HepG2 (cell line): ENCODE measurements around the gene PLCG2. TPM values are rescaled to one million over a fixed set of nuclear protein-coding genes. Genes with fewer than 3 reads are reported as not detected.

Experiments used
- ATAC-seq: fragments of 200-7000 bp; cut with Tn5 transposase; 3 replicates; pipeline ENCODE4 v1.9.1; 2020; ENCODE audit warnings: mild to moderate bottlenecking, moderate library complexity
- BruUV-seq: library from RNA; stranded (reverse); fragments of 400-500 nt; replicated peaks from 2 replicates; lab custom pipeline; 2021; lab: Mats Ljungman, UMichigan
- CTCF ChIA-PET: fragments of 300-600 bp; formaldehyde crosslinking; extraction: SDS; loops from one replicate; lab custom pipeline; 2021; ENCODE audit warnings: low total read pairs, inconsistent platforms, low intra/inter-chr PET ratio; lab: Yijun Ruan, JAX
- POLR2A ChIA-PET: fragments of 350-600 bp; sonication (Branson Sonifier 250); formaldehyde crosslinking; loops from one replicate; lab custom pipeline; 2020; ENCODE audit warnings: antibody characterized with exemption, inconsistent platforms; lab: Yijun Ruan, JAX
- DNase-seq: peaks from one replicate; pipeline ENCODE4 v3.0.0-alpha.2; 2015; ENCODE audit warnings: low spot score
- FAIRE-seq: peaks from 3 replicates; lab custom pipeline; 2011; peaks lifted over from hg19 to GRCh38; lab: Jason Lieb, UNC
- H2AFZ ChIP-seq: one replicate; pipeline ENCODE4 v1.6.1; 2011; ENCODE audit warnings: low read length, inconsistent platforms
- H3K27ac ChIP-seq: fragments of 300-600 bp; 3 replicates; pipeline ENCODE4 v1.8.0; 2011; ENCODE audit warnings: mixed run types, mild to moderate bottlenecking, mixed read lengths, low read length, inconsistent platforms; ENCODE audit not compliant: insufficient read depth; ENCODE audit errors: extremely low read length
- H3K27me3 ChIP-seq, 2 experiments: fragments of 200-600 bp in 1 of 2; 2 replicates in 1 of 2; 3 replicates in 1 of 2; pipeline versions ENCODE4 v1.6.0 to v1.8.0; 2011; ENCODE audit warnings: low read length in 2 of 2, mild to moderate bottlenecking in 2 of 2, moderate library complexity in 2 of 2, inconsistent platforms in 1 of 2; ENCODE audit not compliant: insufficient read depth in 2 of 2, control insufficient read depth in 1 of 2
- H3K36me3 ChIP-seq, 2 experiments: fragments of 200-600 bp in 1 of 2; replicated peaks in 1 of 2; 2 replicates in 1 of 2; 3 replicates in 1 of 2; pipeline versions ENCODE4 v1.5.1 to v1.8.0; 2011; ENCODE audit warnings: low read length in 2 of 2, inconsistent platforms in 1 of 2; ENCODE audit not compliant: insufficient read depth in 2 of 2, control insufficient read depth in 1 of 2
- H3K4me1 ChIP-seq: 2 replicates; pipeline ENCODE4 v1.5.1; 2012; ENCODE audit warnings: low read length, inconsistent platforms; ENCODE audit not compliant: insufficient read depth
- H3K4me2 ChIP-seq: 2 replicates; pipeline ENCODE4 v1.6.0; 2011; ENCODE audit warnings: low read depth, low read length, inconsistent platforms
- H3K4me3 ChIP-seq, 3 experiments: fragments of 200-600 bp in 1 of 3; sonication (generic), shearing (Covaris generic) in 1 of 3; replicated peaks in 1 of 3; 2 replicates each; pipeline ENCODE4 v1.5.1; 2011 to 2016; ENCODE audit warnings: low read length in 3 of 3, inconsistent platforms in 2 of 3, low read depth in 2 of 3, mild to moderate bottlenecking in 2 of 3, control low read depth in 1 of 3, mixed read lengths in 1 of 3; ENCODE audit not compliant: insufficient read depth in 1 of 3
- H3K79me2 ChIP-seq: one replicate; pipeline ENCODE4 v1.6.1; 2011; ENCODE audit warnings: low read length, inconsistent platforms; ENCODE audit not compliant: insufficient read depth
- H3K9ac ChIP-seq: 2 replicates; pipeline ENCODE4 v1.6.0; 2011; ENCODE audit warnings: mild to moderate bottlenecking, low read depth, low read length, inconsistent platforms; ENCODE audit not compliant: insufficient read depth
- H3K9me3 ChIP-seq: 2 replicates; pipeline ENCODE4 v1.5.1; 2012; ENCODE audit warnings: mild to moderate bottlenecking, low read length
- H4K20me1 ChIP-seq: 2 replicates; pipeline ENCODE4 v1.6.0; 2011; ENCODE audit warnings: inconsistent platforms, mild to moderate bottlenecking, low read length, moderate library complexity; ENCODE audit not compliant: insufficient read depth
- ARNT ChIP-seq: fragments of 450-650 bp; IDR thresholded peaks from 2 replicates; pipeline ENCODE4 v1.6.1; 2017
- ELK4 ChIP-seq: sonication (generic); formaldehyde crosslinking; IDR thresholded peaks from 2 replicates; pipeline ENCODE4 v1.9.0; 2021; ENCODE audit warnings: missing genetic modification reagents, borderline replicate concordance
- HOXA5 ChIP-seq: sonication (generic); formaldehyde crosslinking; IDR thresholded peaks from 2 replicates; pipeline ENCODE4 v1.4.0; 2020; ENCODE audit warnings: missing genetic modification reagents
- MEIS2 ChIP-seq: sonication (generic); formaldehyde crosslinking; IDR thresholded peaks from 2 replicates; pipeline ENCODE4 v1.9.0; 2021; ENCODE audit warnings: mild to moderate bottlenecking, missing genetic modification reagents
- ZBTB40 ChIP-seq, 2 experiments: fragments of 450-650 bp in 1 of 2; sonication (generic) in 1 of 2; formaldehyde crosslinking in 1 of 2; IDR thresholded peaks; 2 replicates each; pipeline versions ENCODE4 v1.6.1 to v1.8.0; 2016 to 2022; ENCODE audit warnings: antibody characterized with exemption in 1 of 2, mild to moderate bottlenecking in 1 of 2, missing genetic modification reagents in 1 of 2
- ZIK1 ChIP-seq: sonication (generic); formaldehyde crosslinking; IDR thresholded peaks from 2 replicates; pipeline ENCODE4 v1.5.0; 2020; ENCODE audit warnings: mild to moderate bottlenecking, low read depth, missing genetic modification reagents, borderline replicate concordance
- ZNF556 ChIP-seq: sonication (generic); formaldehyde crosslinking; IDR thresholded peaks from 2 replicates; pipeline ENCODE4 v1.4.0; 2020; ENCODE audit warnings: mild to moderate bottlenecking, missing genetic modification reagents, borderline replicate concordance
- ZNF703 ChIP-seq: sonication (generic); formaldehyde crosslinking; IDR thresholded peaks from 2 replicates; pipeline ENCODE4 v1.5.1; 2020; ENCODE audit warnings: missing genetic modification reagents, mild to moderate bottlenecking, moderate library complexity, borderline replicate concordance
- WGBS: methylation state at CpG from one replicate; pipeline ENCODE4 v1.1.6; 2017; ENCODE audit warnings: low lambda C conversion rate; 5-methylcytosine and 5-hydroxymethylcytosine counted together
- in situ Hi-C: cut with HindIII; loops from 2 replicates; pipeline ENCODE4 v1.10.0; 2017; ENCODE audit warnings: low pct_unique_long_range_greater_than_20kb; ENCODE audit not compliant: extremely low pct_ligation_motif_present
- intact Hi-C: fragments of 100-400 bp; cut with micrococcal nuclease; formaldehyde crosslinking; loops from one replicate; pipeline ENCODE4 v1.10.0; 2022; ENCODE audit not compliant: unreplicated experiment
- polyA plus RNA-seq, 8 experiments: library from polyadenylated mRNA; depleted of rRNA in 3 of 8; stranded (reverse) in 7 of 8; unstranded in 1 of 8; fragments of >200 nt; fragmentation: Illumina TruSeq in 4 of 8; extraction: Trizol in 4 of 8; gene quantifications; 2 replicates each; pipeline versions ENCODE4 v1.2.1 to v1.2.3, GENCODE V29; 2011 to 2016; ENCODE audit warnings: low read depth in 4 of 8, missing spikeins in 1 of 8, mixed read lengths in 1 of 8; ENCODE audit not compliant: insufficient read depth in 1 of 8
- total RNA-seq, 5 experiments: library from RNA; depleted of rRNA; stranded (reverse); fragments of >200 nt; fragmentation: Illumina TruSeq; extraction: Trizol; gene quantifications; 2 replicates each; pipeline ENCODE4 v1.2.3, GENCODE V29; 2016; ENCODE audit warnings: low read depth in 1 of 5

PLCG2 gene
- total and polyA plus RNA-seq, 2 of the 13 experiments (the other 11 are each of a cell fraction or from before 2014, with no cell fraction given): 0.13 to 0.18 TPM

- ChIA-PET POLR2A (no interaction called here), CTCF (no interaction called here)
- Histone ChIP-seq H2AFZ (no peak overlapping the region), H3K4me1 (no peaks in the 10 kb centered on the region), H3K27me3 (peaks cover 0 to 12% of the 10 kb centered on the region in 2 experiments; a peak in 2 of 5 replicates), H3K9ac (no peak overlapping the region), H3K4me3 (no peak overlapping the region), H3K4me2 (no peak overlapping the region), H3K79me2 (no peaks in the 10 kb centered on the region), H3K27ac (no peak overlapping the region), H3K9me3 (no peaks in the 10 kb centered on the region), H4K20me1 (no peaks in the 10 kb centered on the region), H3K36me3 (no peaks in the 10 kb centered on the region)
- DNase-seq (no peak), FAIRE-seq (no peak), ATAC-seq (peak; percentile 31; the same call in 1 of the 3 replicates)
- WGBS: 47% methylated on average over 14 of the region's 14 CpGs
- TF ChIP-seq ARNT (no peak), ZBTB40 (IDR thresholded peaks at IDR 0.05) (no peak), ZBTB40 (CRISPR knock-in tag; IDR thresholded peaks at IDR 0.05) (no peak), ZIK1 (CRISPR knock-in tag) (no peak), ZNF703 (CRISPR knock-in tag) (no peak), HOXA5 (CRISPR knock-in tag) (no peak), MEIS2 (CRISPR knock-in tag) (no peak), ELK4 (no peak), ZNF556 (CRISPR knock-in tag) (no peak)
- in situ Hi-C loops: no loop called here
- intact Hi-C loops: no loop called here
- no TSS peak for BruUV-seq
Observed at GRCh38 chr16:81798311-81799137, 19.4 kb downstream of the PLCG2 start.
